Brain microvascular endothelial cell (primary cell): ENCODE measurements around the gene RANBP17.

ENCODE experiments used
- DNase-seq: peaks from one replicate; pipeline ENCODE4 v3.0.0-alpha.2; 2020
- H3K27ac ChIP-seq: fragments of 250-450 bp; sonication (Bioruptor Pico); 2 replicates; pipeline ENCODE4 v1.5.1; 2020; ENCODE audit warnings: mild to moderate bottlenecking, moderate library complexity
- H3K27me3 ChIP-seq: fragments of 250-450 bp; sonication (Bioruptor Pico); replicated peaks from 2 replicates; pipeline ENCODE4 v1.5.1; 2020; ENCODE audit warnings: mild to moderate bottlenecking
- H3K36me3 ChIP-seq: fragments of 250-450 bp; sonication (Bioruptor Pico); replicated peaks from 2 replicates; pipeline ENCODE4 v1.5.1; 2020; ENCODE audit warnings: mild to moderate bottlenecking
- H3K4me3 ChIP-seq: 2 replicates; pipeline ENCODE4 v1.5.1; 2011; ENCODE audit warnings: low read depth, mild to moderate bottlenecking, control low read depth, low read length, moderate library complexity
- in situ Hi-C: cut with HindIII; loops from 2 replicates; pipeline ENCODE4 v1.10.0; 2017; ENCODE audit warnings: low sequenced_read_pairs, low pct_ligation_motif_present
- TF ChIP-seq, protein P1 (sequence below): IDR thresholded peaks from 2 replicates; pipeline ENCODE4 v1.5.1; 2011; ENCODE audit warnings: low read depth, mild to moderate bottlenecking, moderate library complexity, low read length, control low read depth, inconsistent platforms; ENCODE audit errors: missing control alignments

RANBP17 gene

GRCh38 chr5:170857066-170857465 is 4.8 kb upstream of the RANBP17 start:
- H3K36me3 ChIP-seq = no peaks in the 10 kb centered on the region
- no peak overlapping the region for H3K27ac ChIP-seq
- TF ChIP-seq, protein P1, sequence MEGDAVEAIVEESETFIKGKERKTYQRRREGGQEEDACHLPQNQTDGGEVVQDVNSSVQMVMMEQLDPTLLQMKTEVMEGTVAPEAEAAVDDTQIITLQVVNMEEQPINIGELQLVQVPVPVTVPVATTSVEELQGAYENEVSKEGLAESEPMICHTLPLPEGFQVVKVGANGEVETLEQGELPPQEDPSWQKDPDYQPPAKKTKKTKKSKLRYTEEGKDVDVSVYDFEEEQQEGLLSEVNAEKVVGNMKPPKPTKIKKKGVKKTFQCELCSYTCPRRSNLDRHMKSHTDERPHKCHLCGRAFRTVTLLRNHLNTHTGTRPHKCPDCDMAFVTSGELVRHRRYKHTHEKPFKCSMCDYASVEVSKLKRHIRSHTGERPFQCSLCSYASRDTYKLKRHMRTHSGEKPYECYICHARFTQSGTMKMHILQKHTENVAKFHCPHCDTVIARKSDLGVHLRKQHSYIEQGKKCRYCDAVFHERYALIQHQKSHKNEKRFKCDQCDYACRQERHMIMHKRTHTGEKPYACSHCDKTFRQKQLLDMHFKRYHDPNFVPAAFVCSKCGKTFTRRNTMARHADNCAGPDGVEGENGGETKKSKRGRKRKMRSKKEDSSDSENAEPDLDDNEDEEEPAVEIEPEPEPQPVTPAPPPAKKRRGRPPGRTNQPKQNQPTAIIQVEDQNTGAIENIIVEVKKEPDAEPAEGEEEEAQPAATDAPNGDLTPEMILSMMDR = no peak
- H3K27me3 ChIP-seq = no peaks in the 10 kb centered on the region
- no peak overlapping the region for H3K4me3 ChIP-seq
- in situ Hi-C loops = no loop called here
- DNase-seq = no peak

- TF ChIP-seq, protein P1 = no peak
- no peak overlapping the region for H3K27ac ChIP-seq
- no peaks in the 10 kb centered on the region for H3K27me3 ChIP-seq
- H3K4me3 ChIP-seq = no peak overlapping the region
- in situ Hi-C loops = no loop called here
- DNase-seq = no peak
- H3K36me3 ChIP-seq = no peaks in the 10 kb centered on the region
These were observed 1.4 kb upstream of the RANBP17 start for GRCh38 chr5:170860415-170860814.

- TF ChIP-seq, protein P1 = no peak
- no peaks in the 10 kb centered on the region for H3K27me3 ChIP-seq
- no peak for DNase-seq
- H3K36me3 ChIP-seq = no peaks in the 10 kb centered on the region
- in situ Hi-C loops = no loop called here
- H3K4me3 ChIP-seq = peak overlapping the region; percentile 24
- no peak overlapping the region for H3K27ac ChIP-seq
These were observed 776 bp upstream of the RANBP17 start for GRCh38 chr5:170860818-170861666.

GRCh38 chr5:170861667-170861916 is 226 bp upstream of the RANBP17 start:
- Histone ChIP-seq H3K27me3 (no peaks in the 10 kb centered on the region), H3K27ac (no peak overlapping the region), H3K36me3 (no peaks in the 10 kb centered on the region), H3K4me3 (peak overlapping the region; percentile 67)
- no peak for DNase-seq
- TF ChIP-seq, protein P1 = no peak
- in situ Hi-C loops = no loop called here

GRCh38 chr5:170863646-170864045 is 1.8 kb downstream of the RANBP17 start:
- TF ChIP-seq, protein P1 = no peak
- H3K4me3 ChIP-seq = no peak overlapping the region
- in situ Hi-C loops = no loop called here
- peak; percentile 62 for DNase-seq
- H3K27ac ChIP-seq = peak overlapping the region; percentile 58
- no peaks in the 10 kb centered on the region for H3K36me3 ChIP-seq
- H3K27me3 ChIP-seq = no peaks in the 10 kb centered on the region

DNA sequence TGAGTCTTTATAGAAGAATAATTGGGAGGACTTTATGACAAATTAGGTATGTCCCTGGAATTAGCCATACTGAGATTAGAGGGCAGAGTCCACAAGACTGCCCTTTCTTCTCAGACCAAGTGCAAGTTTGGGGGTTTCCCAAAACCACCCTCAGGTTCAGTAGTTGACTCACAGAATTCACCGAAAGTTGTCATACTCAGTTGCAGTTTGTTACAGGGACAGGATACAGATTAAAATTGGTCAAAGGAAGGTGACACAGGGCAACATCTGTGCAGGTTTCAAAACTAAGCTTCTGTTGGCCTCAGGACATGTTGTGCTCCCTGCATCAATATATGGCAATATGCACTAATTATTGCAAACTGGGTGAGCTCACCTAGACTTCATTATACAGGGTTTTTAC is 3.8 kb downstream of the RANBP17 start:
- Histone ChIP-seq H3K4me3 (no peak overlapping the region), H3K27me3 (no peaks in the 10 kb centered on the region), H3K36me3 (no peaks in the 10 kb centered on the region), H3K27ac (no peak overlapping the region)
- TF ChIP-seq, protein P1 = no peak
- in situ Hi-C loops = no loop called here
- DNase-seq = no peak
